Activated CD8-positive, alpha-beta memory T cell treated with anti-CD3 and anti-CD28 coated beads for 36 hours (primary cell): ENCODE data around the gene TNFAIP3. TPM values are rescaled to one million over a fixed set of nuclear protein-coding genes. Genes with fewer than 3 reads are reported as not detected.
"Not testable (repeated sequence)": the region's sequence is repeated elsewhere in the genome, so short reads cannot be mapped to it uniquely, and the experiment has no call there.

Experiments
- CTCF ChIA-PET: fragments of 350-600 bp; sonication (Branson Sonifier 250); formaldehyde crosslinking; loops from one replicate; lab custom pipeline; 2021; ENCODE audit warnings: antibody characterized with exemption; lab: Charles Lee
- POLR2A ChIA-PET: fragments of 350-600 bp; sonication (Branson Sonifier 250); formaldehyde crosslinking; loops from one replicate; lab custom pipeline; 2021; ENCODE audit warnings: antibody characterized with exemption; lab: Charles Lee
- total RNA-seq, 2 experiments: library from RNA; stranded (reverse); gene quantifications; one replicate each; pipeline ENCODE4 v1.2.3, GENCODE V29; 2021

Gene TNFAIP3
- total RNA-seq, 2 experiments from 2014 or later = 229 to 232 TPM

- CTCF ChIA-PET = interaction anchor here (0.6 to 3.2 kb wide), 7 partner anchors 9 to 173 kb away, joined by 3 to 12 read pairs (median 4); no protein-coding TSS in a partner anchor
Measured at GRCh38 chr6:137880746-137881521, 13.9 kb downstream of the TNFAIP3 start.

DNA sequence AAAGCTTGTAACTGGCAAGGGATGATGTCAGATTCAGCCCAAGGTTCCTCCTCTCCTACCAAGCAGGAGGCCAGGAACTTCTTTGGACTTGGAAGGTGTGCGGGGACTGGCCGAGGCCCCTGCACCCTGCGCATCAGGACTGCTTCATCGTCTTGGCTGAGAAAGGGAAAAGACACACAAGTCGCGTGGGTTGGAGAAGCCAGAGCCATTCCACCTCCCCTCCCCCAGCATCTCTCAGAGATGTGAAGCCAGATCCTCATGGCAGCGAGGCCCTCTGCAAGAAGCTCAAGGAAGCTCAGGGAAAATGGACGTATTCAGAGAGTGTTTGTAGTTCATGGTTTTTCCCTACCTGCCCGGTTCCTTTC lies 14.4 kb downstream of the TNFAIP3 start:
- ChIA-PET CTCF (interaction anchor here (0.6 to 3.2 kb wide), 9 partner anchors 8 to 173 kb away, joined by 3 to 12 read pairs (median 3); no protein-coding TSS in a partner anchor), POLR2A (interaction anchor here (0.7 to 5.4 kb wide), 5 partner anchors 11 to 59 kb away, joined by 3 to 55 read pairs (median 5); partner anchors contain the start of gene TNFAIP3)

More at GRCh38 chr6:137880746-137881521, 13.9 kb downstream of the TNFAIP3 start:
- POLR2A ChIA-PET = interaction anchor here (0.7 to 5.4 kb wide), 6 partner anchors 11 to 94 kb away, joined by 3 to 55 read pairs (median 5); partner anchors contain the start of gene TNFAIP3

- ChIA-PET POLR2A (interaction anchor here (1.1 to 5.4 kb wide), 5 partner anchors 12 to 175 kb away, joined by 3 to 55 read pairs (median 5); partner anchors contain the start of gene TNFAIP3), CTCF (interaction anchor here (0.6 to 3.2 kb wide), 7 partner anchors 9 to 174 kb away, joined by 3 to 12 read pairs (median 3); no protein-coding TSS in a partner anchor)
Measured at GRCh38 chr6:137882225-137882961, 15.3 kb downstream of the TNFAIP3 start.

GRCh38 chr6:137883400-137884148 lies 16.5 kb downstream of the TNFAIP3 start:
- ChIA-PET CTCF (interaction anchor here (1.1 to 1.7 kb wide), 3 partner anchors 13 to 92 kb away, joined by 3 to 5 read pairs (median 3); no protein-coding TSS in a partner anchor), POLR2A (interaction anchor here (0.6 to 5.4 kb wide), 5 partner anchors 13 to 176 kb away, joined by 3 to 55 read pairs (median 3); partner anchors contain the start of gene TNFAIP3)

DNA sequence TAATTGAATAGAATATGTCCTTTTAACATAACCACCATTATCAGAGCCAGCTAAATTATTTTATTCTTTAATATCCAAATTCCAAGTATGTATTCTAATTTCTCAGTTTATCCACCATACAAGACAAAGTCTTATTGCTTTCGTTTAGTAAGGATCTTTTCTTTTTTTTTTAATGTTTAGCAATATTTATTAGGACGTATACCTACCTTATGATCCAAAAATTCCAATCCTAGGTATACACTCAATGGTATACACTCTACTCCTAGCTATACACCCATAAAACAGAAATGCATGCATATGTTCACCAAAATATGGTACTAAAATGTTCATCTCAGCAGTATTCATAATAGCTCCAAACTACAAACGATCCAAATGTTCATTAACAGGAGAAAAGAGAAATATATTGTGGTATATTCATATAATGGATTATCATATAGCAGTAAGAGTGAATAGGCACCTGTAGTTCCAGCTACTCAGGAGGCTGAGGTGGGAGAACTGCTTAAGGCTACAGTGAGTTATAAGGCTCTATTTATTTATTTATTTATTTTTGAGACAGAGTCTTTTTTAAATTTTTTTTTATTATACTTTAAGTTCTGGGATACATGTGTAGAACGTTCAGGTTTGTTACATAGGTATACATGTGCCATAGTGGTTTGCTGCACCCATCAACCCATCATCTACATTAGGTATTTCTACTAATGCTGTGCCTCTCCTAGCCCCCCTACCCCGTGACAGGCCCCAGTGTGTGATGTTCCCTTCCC lies 17.3 kb downstream of the TNFAIP3 start:
- CTCF ChIA-PET = interaction anchor here (1.1 to 1.7 kb wide), 3 partner anchors 43 to 91 kb away, joined by 3 to 7 read pairs (median 5); no protein-coding TSS in a partner anchor
- POLR2A ChIA-PET = interaction anchor here (0.6 to 5.4 kb wide), 3 partner anchors 14 to 86 kb away, joined by 3 to 55 read pairs (median 6); partner anchors contain the start of gene TNFAIP3

- ChIA-PET CTCF (interaction anchor here (0.8 to 1.7 kb wide), 4 partner anchors 18 to 91 kb away, joined by 3 to 7 read pairs (median 4); no protein-coding TSS in a partner anchor), POLR2A (interaction anchor here (1.2 kb wide), 1 partner anchor 55 kb away, joined by 6 read pairs; no protein-coding TSS in a partner anchor)
Measured at GRCh38 chr6:137884910-137885229, 17.8 kb downstream of the TNFAIP3 start.

DNA sequence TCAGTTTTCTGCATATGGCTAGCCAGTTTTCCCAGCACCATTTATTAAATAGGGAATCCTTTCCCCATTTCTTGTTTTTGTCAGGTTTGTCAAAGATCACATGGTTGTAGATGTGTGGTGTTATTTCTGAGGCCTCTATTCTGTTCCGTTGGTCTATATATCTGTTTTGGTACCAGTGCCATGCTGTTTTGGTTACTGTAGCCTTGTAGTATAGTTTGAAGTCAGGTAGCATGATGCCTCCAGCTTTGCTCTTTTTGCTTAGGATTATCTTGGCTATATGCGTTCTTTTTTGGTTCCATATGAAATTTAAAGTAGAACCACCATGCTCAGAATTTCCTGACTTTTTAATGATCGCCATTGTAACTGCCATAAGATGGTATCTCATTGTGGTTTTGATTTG lies 19.2 kb downstream of the TNFAIP3 start:
- CTCF ChIA-PET = interaction anchor here (1.3 kb wide), 1 partner anchor 45 kb away, joined by 3 read pairs; no protein-coding TSS in a partner anchor
- POLR2A ChIA-PET = not testable (repeated sequence)

GRCh38 chr6:137890983-137891537 lies 24.0 kb downstream of the TNFAIP3 start:
- CTCF ChIA-PET = interaction anchor here (0.6 to 1.3 kb wide), 4 partner anchors 10 to 112 kb away, joined by 3 to 5 read pairs (median 4); no protein-coding TSS in a partner anchor
- POLR2A ChIA-PET = no interaction called here

DNA sequence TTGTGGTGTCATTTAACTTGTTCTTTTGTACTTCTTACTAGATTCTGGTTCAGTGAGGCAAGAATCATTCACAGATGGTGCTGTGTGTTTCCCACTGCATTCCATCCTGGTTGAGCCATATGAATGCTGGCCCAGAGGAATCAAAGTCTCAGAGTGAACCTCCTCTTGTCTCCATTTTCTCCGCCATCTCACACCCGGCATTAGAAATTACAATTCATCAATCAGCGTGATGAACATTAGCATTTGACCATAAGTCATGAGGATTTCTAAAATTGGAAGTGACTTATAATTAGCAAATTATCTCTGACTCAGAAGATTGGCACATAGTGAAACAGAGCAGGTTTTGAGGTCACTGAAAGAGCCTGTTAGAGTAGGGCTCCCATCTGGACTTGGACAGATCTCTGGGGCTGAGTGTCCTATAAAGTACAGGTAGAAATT lies 25.2 kb downstream of the TNFAIP3 start:
- ChIA-PET POLR2A (no interaction called here), CTCF (interaction anchor here (1.3 kb wide), 1 partner anchor 110 kb away, joined by 3 read pairs; no protein-coding TSS in a partner anchor)

DNA sequence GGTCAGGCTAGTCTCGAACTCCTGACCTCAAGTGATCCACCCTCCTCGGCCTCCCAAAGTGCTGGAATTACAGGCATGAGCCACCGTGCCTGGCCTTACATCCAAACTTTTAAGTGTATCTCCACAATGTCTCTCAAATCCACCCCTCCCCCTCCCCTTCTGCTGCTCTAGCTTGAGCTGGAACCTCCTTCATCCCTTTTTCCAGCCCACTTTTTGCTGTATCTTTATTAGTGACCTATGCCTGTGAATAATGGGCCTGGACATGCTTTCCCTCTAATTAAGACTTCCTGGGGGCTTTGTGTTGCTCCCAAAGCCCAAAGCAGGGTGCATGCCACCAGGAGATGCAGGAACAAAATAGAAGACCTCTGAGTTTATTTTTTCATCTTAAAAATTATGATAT lies 26.1 kb downstream of the TNFAIP3 start:
- POLR2A ChIA-PET = no interaction called here

GRCh38 chr6:137893726-137894125 lies 26.7 kb downstream of the TNFAIP3 start:
- ChIA-PET POLR2A (no interaction called here), CTCF (no interaction called here)

More for the DNA sequence above, 26.1 kb downstream of the TNFAIP3 start:
- CTCF ChIA-PET = no interaction called here

- POLR2A ChIA-PET, CTCF ChIA-PET: not testable (repeated sequence)
Measured at GRCh38 chr6:137894378-137894777, 27.3 kb downstream of the TNFAIP3 start.

DNA sequence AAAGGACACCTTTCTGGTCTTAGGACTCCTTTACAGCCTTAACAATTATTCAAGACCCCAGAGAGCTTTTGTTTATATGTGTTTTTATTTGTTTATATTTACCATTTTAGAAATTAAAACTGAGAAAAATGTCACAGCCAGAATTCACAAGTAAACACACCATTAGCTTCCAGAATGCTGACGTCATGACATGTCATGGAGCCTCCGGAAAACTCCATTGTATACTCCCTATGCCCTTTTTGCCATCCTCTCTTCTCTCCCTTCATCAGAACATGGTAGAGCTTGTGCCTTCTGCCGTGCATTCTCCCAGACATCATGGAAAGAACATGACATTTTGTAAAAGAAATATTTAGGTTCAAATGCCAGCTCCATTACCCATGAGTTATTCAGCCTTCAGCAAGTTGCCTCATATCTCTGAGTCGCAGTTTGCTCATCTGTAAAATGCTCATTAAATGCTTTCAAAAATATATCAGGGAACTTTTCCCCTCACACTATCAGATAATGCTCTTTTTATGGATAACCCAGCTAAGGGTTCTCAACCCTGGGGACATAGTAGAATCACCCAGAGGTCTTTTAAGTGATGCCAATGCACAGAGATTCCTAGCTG lies 27.8 kb downstream of the TNFAIP3 start:
- ChIA-PET POLR2A (no interaction called here), CTCF (interaction anchor here (0.7 to 0.9 kb wide), 3 partner anchors 13 to 50 kb away, joined by 3 read pairs; no protein-coding TSS in a partner anchor)

GRCh38 chr6:137896647-137897046 lies 29.6 kb downstream of the TNFAIP3 start:
- POLR2A ChIA-PET = no interaction called here
- CTCF ChIA-PET = no interaction called here

- ChIA-PET CTCF (interaction anchor here (0.6 to 0.9 kb wide), 3 partner anchors 34 to 158 kb away, joined by 3 read pairs; no protein-coding TSS in a partner anchor), POLR2A (no interaction called here)
Measured at GRCh38 chr6:137900815-137901214, 33.8 kb downstream of the TNFAIP3 start.

DNA sequence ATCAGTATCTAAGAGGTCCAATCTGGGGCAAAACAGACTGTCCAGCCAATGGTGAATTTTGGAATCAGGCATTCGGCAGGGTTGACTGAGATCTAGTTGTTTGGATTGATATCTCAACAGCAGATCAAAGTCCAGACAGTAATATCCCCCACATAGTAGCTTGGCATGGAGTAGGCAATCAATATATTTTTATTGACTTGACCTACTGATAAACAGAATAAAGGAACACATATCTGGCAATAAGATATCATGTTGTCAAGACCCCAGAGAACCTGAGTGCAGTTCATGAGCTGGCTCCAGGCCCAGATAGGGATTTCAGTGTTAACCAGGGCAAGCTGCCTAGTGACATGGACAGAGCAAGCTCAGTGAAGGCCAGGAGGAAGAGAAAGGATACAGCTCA lies 34.4 kb downstream of the TNFAIP3 start:
- ChIA-PET CTCF (interaction anchor here (0.6 to 1.2 kb wide), 5 partner anchors 11 to 159 kb away, joined by 3 to 5 read pairs (median 3); no protein-coding TSS in a partner anchor), POLR2A (no interaction called here)
